GM12878 (cell line): ENCODE measurements around the gene GAS6. TPM values are rescaled to one million over a fixed set of nuclear protein-coding genes. Genes with fewer than 3 reads are reported as not detected.

Experiments used
- ATAC-seq: fragments of 200-7000 bp; cut with Tn5 transposase; 3 replicates; pipeline ENCODE4 v1.9.1; 2020; ENCODE audit warnings: mild to moderate bottlenecking, moderate library complexity
- BruUV-seq: library from RNA; stranded (reverse); fragments of 400-500 nt; replicated peaks from 2 replicates; lab custom pipeline; 2021; lab: Mats Ljungman, UMichigan
- CTCF ChIA-PET: fragments of 300-600 bp; sonication (Branson Sonifier 250); formaldehyde crosslinking; extraction: SDS; loops from one replicate; lab custom pipeline; 2021; ENCODE audit warnings: inconsistent platforms; lab: Yijun Ruan, JAX
- POLR2A ChIA-PET: fragments of 350-600 bp; formaldehyde crosslinking; extraction: SDS; loops from one replicate; lab custom pipeline; 2021; ENCODE audit warnings: inconsistent platforms; lab: Charles Lee
- RAD21 ChIA-PET: fragments of 300-600 bp; sonication (Branson Sonifier 250); formaldehyde crosslinking; loops from one replicate; lab custom pipeline; 2023; ENCODE audit warnings: antibody characterized with exemption; ENCODE audit not compliant: unreplicated experiment; lab: Charles Lee
- SMC1A ChIA-PET: fragments of 300-600 bp; sonication (Branson Sonifier 250); formaldehyde crosslinking; loops from one replicate; lab custom pipeline; 2023; ENCODE audit not compliant: unreplicated experiment, uncharacterized antibody; lab: Charles Lee
- DNase-seq: peaks from one replicate; pipeline ENCODE4 v3.0.0-alpha.2; 2011; ENCODE audit warnings: low read depth, low spot score
- FAIRE-seq: peaks from 3 replicates; lab custom pipeline; 2011; peaks lifted over from hg19 to GRCh38; lab: Jason Lieb, UNC
- H2AFZ ChIP-seq: 2 replicates; pipeline ENCODE4 v1.6.0; 2011; ENCODE audit warnings: low read depth, low read length, control low read depth; ENCODE audit not compliant: control insufficient read depth
- H3K27ac ChIP-seq: 2 replicates; pipeline ENCODE4 v1.5.1; 2011; ENCODE audit warnings: control low read depth; ENCODE audit not compliant: control insufficient read depth, insufficient read depth
- H3K27me3 ChIP-seq, 2 experiments: replicated peaks in 1 of 2; 2 replicates each; pipeline versions ENCODE4 v1.6.0 to v1.6.1; 2011; ENCODE audit warnings: low read length in 1 of 2; ENCODE audit not compliant: control insufficient read depth in 2 of 2, insufficient read depth in 2 of 2
- H3K36me3 ChIP-seq, 2 experiments: 2 replicates each; pipeline ENCODE4 v1.5.1; 2011; ENCODE audit warnings: low read length in 1 of 2; ENCODE audit not compliant: control insufficient read depth in 2 of 2, insufficient read depth in 2 of 2
- H3K4me1 ChIP-seq: 2 replicates; pipeline ENCODE4 v1.6.1; 2011; ENCODE audit warnings: mild to moderate bottlenecking, low read length, moderate library complexity, mixed read lengths; ENCODE audit not compliant: control insufficient read depth, insufficient read depth
- H3K4me2 ChIP-seq: 2 replicates; pipeline ENCODE4 v1.6.0; 2011; ENCODE audit warnings: control low read depth; ENCODE audit not compliant: control insufficient read depth, insufficient read depth
- H3K4me3 ChIP-seq: fragments of 200-600 bp; sonication (generic); 2 replicates; pipeline ENCODE4 v1.5.1; 2016
- H3K79me2 ChIP-seq: 2 replicates; pipeline ENCODE4 v1.6.0; 2011; ENCODE audit warnings: low read length; ENCODE audit not compliant: control insufficient read depth, insufficient read depth
- H3K9ac ChIP-seq: 2 replicates; pipeline ENCODE4 v1.8.0; 2011; ENCODE audit warnings: low read length, control low read depth, mixed read lengths; ENCODE audit not compliant: control insufficient read depth, insufficient read depth
- H3K9me3 ChIP-seq: replicated peaks from 3 replicates; pipeline ENCODE4 v1.5.1; 2011; ENCODE audit warnings: mild to moderate bottlenecking, low read length; ENCODE audit not compliant: control insufficient read depth, insufficient read depth
- H4K20me1 ChIP-seq: 2 replicates; pipeline ENCODE4 v1.6.0; 2011; ENCODE audit not compliant: control insufficient read depth, insufficient read depth
- BMI1 ChIP-seq: fragments of 450-650 bp; IDR thresholded peaks from 2 replicates; pipeline ENCODE4 v1.6.1; 2016; ENCODE audit warnings: mild to moderate bottlenecking, moderate library complexity, borderline replicate concordance
- CHD1 ChIP-seq: IDR thresholded peaks from 2 replicates; pipeline ENCODE4 v1.6.1; 2012; ENCODE audit warnings: low read depth, low read length, improper control_type of control experiment
- DPF2 ChIP-seq: fragments of 450-650 bp; IDR thresholded peaks from 2 replicates; pipeline ENCODE4 v1.6.1; 2017; ENCODE audit warnings: mild to moderate bottlenecking
- ESRRA ChIP-seq: IDR thresholded peaks from 2 replicates; pipeline ENCODE4 v1.6.1; 2012; ENCODE audit warnings: mild to moderate bottlenecking, low read length, improper control_type of control experiment
- ETV6 ChIP-seq, 2 experiments: fragments of 450-650 bp in 1 of 2; IDR thresholded peaks in 1 of 2; conservative IDR thresholded peaks in 1 of 2; 2 replicates each; pipeline ENCODE4 v1.6.1; 2014; ENCODE audit warnings: antibody characterized with exemption in 1 of 2, borderline replicate concordance in 1 of 2, low read depth in 1 of 2, mild to moderate bottlenecking in 1 of 2, moderate library complexity in 1 of 2
- IKZF2 ChIP-seq, 2 experiments: fragments of 450-650 bp; IDR thresholded peaks; 2 replicates each; pipeline ENCODE4 v1.6.1; 2017; ENCODE audit warnings: mild to moderate bottlenecking in 2 of 2, moderate library complexity in 2 of 2
- KLF5 ChIP-seq: fragments of 450-650 bp; IDR thresholded peaks from 2 replicates; pipeline ENCODE4 v1.6.1; 2014; ENCODE audit warnings: mild to moderate bottlenecking; ENCODE audit not compliant: partially characterized antibody
- NFXL1 ChIP-seq: fragments of 450-650 bp; IDR thresholded peaks from 2 replicates; pipeline ENCODE4 v1.6.1; 2017; ENCODE audit warnings: antibody characterized with exemption, mild to moderate bottlenecking, borderline replicate concordance
- NR2C1 ChIP-seq: fragments of 450-650 bp; IDR thresholded peaks from 2 replicates; pipeline ENCODE4 v1.6.1; 2017; ENCODE audit warnings: antibody characterized with exemption, mild to moderate bottlenecking, moderate library complexity
- NRF1 ChIP-seq: conservative IDR thresholded peaks from 2 replicates; pipeline ENCODE4 v1.6.1; 2011; ENCODE audit warnings: mild to moderate bottlenecking, low read depth, low read length, improper control_type of control experiment
- RB1 ChIP-seq: fragments of 450-650 bp; formaldehyde crosslinking; IDR thresholded peaks from 2 replicates; pipeline ENCODE4 v1.6.1; 2017; ENCODE audit warnings: mild to moderate bottlenecking, borderline replicate concordance
- SP1 ChIP-seq: IDR thresholded peaks from one replicate; pipeline ENCODE4 v1.6.1; 2011; ENCODE audit warnings: low read depth, low read length
- SPI1 ChIP-seq: IDR thresholded peaks from 2 replicates; pipeline ENCODE4 v1.6.1; 2011; ENCODE audit warnings: low read depth, mild to moderate bottlenecking, low read length, moderate library complexity, borderline replicate concordance; ENCODE audit not compliant: insufficient read depth
- SUZ12 ChIP-seq: fragments of 200-600 bp; sonication (generic); IDR thresholded peaks from one replicate; pipeline ENCODE4 v1.6.1; 2018; ENCODE audit warnings: antibody characterized with exemption, mild to moderate bottlenecking; ENCODE audit not compliant: unreplicated experiment
- ZBED1 ChIP-seq: IDR thresholded peaks from 2 replicates; pipeline ENCODE4 v1.6.1; 2016; ENCODE audit warnings: borderline replicate concordance
- ZNF274 ChIP-seq: IDR thresholded peaks from one replicate; pipeline ENCODE4 v1.8.0; 2011; ENCODE audit not compliant: insufficient read length, insufficient read depth
- ZNF384 ChIP-seq: IDR thresholded peaks from 2 replicates; pipeline ENCODE4 v1.6.1; 2012; ENCODE audit warnings: low read depth, mild to moderate bottlenecking, low read length, improper control_type of control experiment, borderline replicate concordance
- WGBS: methylation state at CpG from one replicate; pipeline ENCODE4 v1.1.6; 2016; ENCODE audit warnings: low lambda C conversion rate; ENCODE audit not compliant: insufficient replicate concordance, insufficient coverage; ENCODE audit errors: missing lambda C conversion rate; 5-methylcytosine and 5-hydroxymethylcytosine counted together
- in situ Hi-C: fragments of 300-500 bp; cut with MboI; formaldehyde crosslinking; loops from 9 replicates; pipeline ENCODE4 v1.14.3; 2018; ENCODE audit warnings: mixed read lengths
- intact Hi-C: fragments of 100-400 bp; cut with micrococcal nuclease; formaldehyde crosslinking; loops from one replicate; pipeline ENCODE4 v1.14.2; 2022; ENCODE audit not compliant: unreplicated experiment
- polyA plus RNA-seq, 11 experiments: library from polyadenylated mRNA; depleted of rRNA in 4 of 11; unstranded in 6 of 11; stranded (reverse) in 5 of 11; fragments of >200 nt; fragmentation: Nextera tagmentation in 4 of 11; fragmentation: Illumina TruSeq in 1 of 11; extraction: Ambion mirVana in 4 of 11; extraction: Trizol in 1 of 11; gene quantifications; 1 replicate in 1 of 11; 2 replicates in 10 of 11; pipeline versions ENCODE4 v1.2.1 to v1.2.3, GENCODE V29; 2011 to 2016; ENCODE audit warnings: inconsistent platforms in 2 of 11, missing spikeins in 2 of 11, low read depth in 1 of 11
- total RNA-seq, 4 experiments: library from RNA; depleted of rRNA in 3 of 4; stranded (reverse); fragments of >200 nt in 3 of 4; fragmentation: Illumina TruSeq in 1 of 4; extraction: Trizol in 1 of 4; gene quantifications; 2 replicates each; pipeline versions ENCODE4 v1.2.1 to v1.2.3, GENCODE V29; 2013 to 2021

GAS6 gene
- total and polyA plus RNA-seq, 10 of the 15 experiments (the other 5 are each of a cell fraction or from before 2014, with no cell fraction given) = 0.03 to 0.59 (median 0.10) TPM; not detected in 2

DNA sequence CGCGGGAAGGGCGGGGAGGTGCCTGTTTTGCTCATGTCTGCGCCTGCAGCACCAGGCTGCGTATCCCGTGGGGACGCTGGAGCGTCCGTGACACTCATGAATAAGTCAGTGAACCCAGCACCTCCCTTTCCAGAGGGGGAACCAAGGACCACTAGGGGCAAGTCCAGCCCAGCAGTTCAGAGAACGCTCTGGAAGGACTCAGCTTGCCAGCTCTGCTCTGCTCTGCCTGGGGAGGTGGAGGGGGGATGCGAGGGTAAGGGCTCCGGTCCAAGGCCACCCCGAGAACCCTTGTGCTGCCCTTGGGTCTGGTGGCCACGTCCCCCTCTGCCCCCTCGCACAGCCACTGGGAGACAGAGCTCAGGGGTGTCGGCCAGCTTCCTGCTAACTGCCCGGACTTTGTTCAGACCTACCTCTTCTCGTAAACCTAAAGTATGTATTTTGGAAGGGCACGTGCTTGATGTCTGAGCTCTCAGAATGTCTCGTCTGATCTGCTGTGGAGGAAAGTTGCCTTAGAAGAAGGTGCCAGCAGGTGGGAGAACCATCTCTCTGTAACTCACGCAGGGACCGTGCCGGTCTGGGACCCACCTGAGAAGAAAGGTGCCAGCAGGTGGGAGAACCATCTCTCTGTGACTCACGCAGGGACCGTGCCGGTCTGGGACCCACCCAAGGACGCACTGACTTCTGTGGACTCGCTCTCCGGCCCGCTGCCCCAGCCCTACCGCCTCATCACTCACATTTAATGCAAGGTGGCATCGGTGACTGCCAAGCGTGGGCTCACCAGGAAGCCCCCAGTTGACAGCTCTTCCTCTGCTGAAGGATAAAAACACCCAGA is 70.8 kb downstream of the GAS6 start:
- no peak overlapping the region for H3K4me2 ChIP-seq
- ChIA-PET RAD21 (no interaction called here), POLR2A (no interaction called here), CTCF (no interaction called here), SMC1A (no interaction called here)
- FAIRE-seq = no peak
- no peak overlapping the region for H3K4me3 ChIP-seq
- no peaks in the 10 kb centered on the region for H3K9me3 ChIP-seq
- H3K27ac ChIP-seq = no peak overlapping the region
- in situ Hi-C loops = no loop called here
- H2AFZ ChIP-seq = no peak overlapping the region
- no peak for DNase-seq
- no peak for ATAC-seq
- WGBS = 57% methylated on average over 33 of the region's 33 CpGs
- H3K36me3 ChIP-seq = no peaks in the 10 kb centered on the region
- intact Hi-C loops = no loop called here
- TF ChIP-seq SPI1 (no peak), NR2C1 (no peak), SUZ12 (no peak)
- BruUV-seq = no TSS peak
- no peak overlapping the region for H3K9ac ChIP-seq
- H3K4me1 ChIP-seq = no peaks in the 10 kb centered on the region
- no peaks in the 10 kb centered on the region for H4K20me1 ChIP-seq
- no peaks in the 10 kb centered on the region for H3K79me2 ChIP-seq
- no peaks in the 10 kb centered on the region for H3K27me3 ChIP-seq

DNA sequence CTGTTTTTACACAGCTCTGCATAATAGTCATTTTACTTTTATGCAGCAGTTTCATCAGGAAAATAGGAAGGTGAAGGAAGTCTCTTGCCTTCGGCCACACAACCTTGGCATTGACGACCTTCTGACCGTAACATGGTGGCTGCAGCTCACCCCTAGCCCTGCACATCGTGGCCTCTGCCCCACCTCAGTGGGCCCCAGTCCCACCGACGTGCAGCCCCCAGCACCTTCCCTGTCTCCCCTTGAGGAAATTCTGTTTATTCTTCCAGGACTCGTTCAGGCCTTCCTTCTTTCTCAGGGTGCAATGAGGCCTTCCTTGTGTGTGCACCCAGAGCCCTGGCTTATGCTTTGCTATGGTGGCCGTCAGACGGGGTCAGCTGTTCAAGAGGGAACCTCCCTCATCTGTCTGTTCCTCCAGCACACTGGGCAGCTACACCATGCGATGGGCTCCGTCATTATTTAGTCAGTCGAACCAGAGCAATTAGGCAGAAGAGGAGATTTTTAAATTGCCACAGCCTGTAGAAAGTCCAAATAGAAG is 71.6 kb downstream of the GAS6 start:
- H3K9ac ChIP-seq = no peak overlapping the region
- no TSS peak for BruUV-seq
- H3K9me3 ChIP-seq = no peaks in the 10 kb centered on the region
- no peaks in the 10 kb centered on the region for H3K4me1 ChIP-seq
- ChIA-PET CTCF (no interaction called here), SMC1A (no interaction called here), POLR2A (no interaction called here), RAD21 (no interaction called here)
- H3K4me2 ChIP-seq = no peak overlapping the region
- FAIRE-seq = no peak
- in situ Hi-C loops (no loop called here), intact Hi-C loops (no loop called here)
- no peak overlapping the region for H3K27ac ChIP-seq
- DNase-seq = no peak
- no peaks in the 10 kb centered on the region for H3K79me2 ChIP-seq
- H3K27me3 ChIP-seq = no peaks in the 10 kb centered on the region
- H3K4me3 ChIP-seq = no peak overlapping the region
- 44% methylated on average over 12 of the region's 12 CpGs for WGBS
- no peak for ATAC-seq
- H3K36me3 ChIP-seq = no peaks in the 10 kb centered on the region
- no peaks in the 10 kb centered on the region for H4K20me1 ChIP-seq
- no peak overlapping the region for H2AFZ ChIP-seq
- TF ChIP-seq KLF5 = no peak
- no peak for TF ChIP-seq CHD1
- TF ChIP-seq RB1 = no peak
- no peak for TF ChIP-seq IKZF2 (IDR thresholded peaks at IDR 0.05)
- no peak for TF ChIP-seq ZNF274
- TF ChIP-seq NFXL1 = no peak
- TF ChIP-seq DPF2 = no peak
- TF ChIP-seq NRF1 = no peak
- TF ChIP-seq SPI1 = no peak
- no peak for TF ChIP-seq ESRRA
- TF ChIP-seq ETV6 (conservative IDR thresholded peaks at IDR 0.05 in 1 of 2, IDR thresholded peaks at IDR 0.05 in 1 of 2; ENCODE audit: borderline replicate concordance in 1 of 2, low read depth in 1 of 2) = no peak
- no peak for TF ChIP-seq ZNF384
- no peak for TF ChIP-seq ZBED1
- TF ChIP-seq SP1 = no peak
- no peak for TF ChIP-seq BMI1
